T-cell (primary cell): ENCODE results near the gene TTC7B. TPM values are rescaled to one million over a fixed set of nuclear protein-coding genes. Genes with fewer than 3 reads are reported as not detected.

Experiments used
- ATAC-seq, 4 experiments: fragments of 200-7000 bp in 3 of 4; fragments of 150-1000 bp in 1 of 4; cut with Tn5 transposase; replicated peaks in 1 of 4; 1 replicate in 3 of 4; 2 replicates in 1 of 4; pipeline ENCODE4 v1.10.0; 2021; ENCODE audit warnings: moderate library complexity in 3 of 4, mild to moderate bottlenecking in 2 of 4, moderate number of reproducible peaks in 1 of 4
- CTCF ChIA-PET, 2 donors: fragments of 300-600 bp; sonication (Branson Sonifier 250); formaldehyde crosslinking; loops; one replicate each; lab custom pipeline; 2022; ENCODE audit warnings: antibody characterized with exemption in 2 of 2; lab: Charles Lee
- POLR2A ChIA-PET, 2 donors: fragments of 300-600 bp; sonication (Branson Sonifier 250); formaldehyde crosslinking; loops; one replicate each; lab custom pipeline; 2022; ENCODE audit warnings: antibody characterized with exemption in 2 of 2; lab: Charles Lee
- DNase-seq, 35 experiments: peaks; one replicate each; pipeline versions ENCODE4 v3.0.0 to v3.0.0-alpha.2; 2013 to 2023
- H3K27ac ChIP-seq: one replicate; pipeline ENCODE4 v1.5.1; 2013; ENCODE audit warnings: low read length
- H3K27me3 ChIP-seq, 2 experiments: replicated peaks in 1 of 2; 1 replicate in 1 of 2; 2 replicates in 1 of 2; pipeline versions ENCODE4 v1.6.1 to v1.7.0; 2013; ENCODE audit warnings: low read length in 1 of 2, mixed read lengths in 1 of 2; ENCODE audit not compliant: control insufficient read depth in 2 of 2, insufficient read depth in 2 of 2; ENCODE audit errors: extremely low read depth in 1 of 2
- H3K36me3 ChIP-seq, 2 donors: 1 replicate in 1 of 2; 2 replicates in 1 of 2; pipeline versions ENCODE4 v1.6.1 to v1.7.0; 2013; ENCODE audit warnings: low read length in 1 of 2; ENCODE audit not compliant: control insufficient read depth in 2 of 2, insufficient read depth in 1 of 2; ENCODE audit errors: extremely low read depth in 1 of 2
- H3K4me1 ChIP-seq, 2 experiments: 1 replicate in 1 of 2; 2 replicates in 1 of 2; pipeline versions ENCODE4 v1.6.1 to v1.7.0; 2013; ENCODE audit warnings: low read length in 2 of 2, mixed read lengths in 1 of 2; ENCODE audit not compliant: insufficient read depth in 2 of 2, control insufficient read depth in 1 of 2; ENCODE audit errors: extremely low read depth in 1 of 2
- H3K4me3 ChIP-seq, 2 donors: 1 replicate in 1 of 2; 2 replicates in 1 of 2; pipeline versions ENCODE4 v1.5.1 to v1.7.0; 2013; ENCODE audit warnings: mild to moderate bottlenecking in 2 of 2, low read length in 1 of 2, moderate library complexity in 1 of 2; ENCODE audit not compliant: control insufficient read depth in 1 of 2; ENCODE audit errors: extremely low read depth in 1 of 2
- H3K9me3 ChIP-seq: 2 replicates; pipeline ENCODE4 v1.7.0; 2013
- H3K27ac Mint-ChIP-seq, 2 donors: one replicate each; pipeline ENCODE4 v1.8.0; 2020 to 2021; ENCODE audit warnings: mild to moderate bottlenecking in 2 of 2, mixed read lengths in 2 of 2
- H3K27me3 Mint-ChIP-seq, 2 donors: one replicate each; pipeline ENCODE4 v1.8.0; 2021 to 2022; ENCODE audit warnings: mixed read lengths in 2 of 2
- H3K36me3 Mint-ChIP-seq: one replicate; pipeline ENCODE4 v1.8.0; 2021; ENCODE audit warnings: mixed read lengths
- H3K4me1 Mint-ChIP-seq, 3 donors: one replicate each; pipeline ENCODE4 v1.8.0; 2020 to 2022; ENCODE audit warnings: mixed read lengths in 3 of 3, mild to moderate bottlenecking in 1 of 3
- H3K4me3 Mint-ChIP-seq, 3 donors: one replicate each; pipeline ENCODE4 v1.8.0; 2020 to 2022; ENCODE audit warnings: mild to moderate bottlenecking in 3 of 3, mixed read lengths in 3 of 3, moderate library complexity in 3 of 3
- H3K9me3 Mint-ChIP-seq, 3 donors: one replicate each; pipeline ENCODE4 v1.8.0; 2020 to 2022; ENCODE audit warnings: mixed read lengths in 3 of 3
- WGBS: methylation state at CpG from one replicate; pipeline ENCODE4 v1.1.5; 2013; ENCODE audit warnings: missing lambda C conversion rate; ENCODE audit not compliant: insufficient coverage; 5-methylcytosine and 5-hydroxymethylcytosine counted together
- total RNA-seq, 35 experiments: library from RNA in 6 of 35; stranded (reverse) in 6 of 35; fragments of 120-200 nt in 1 of 35; gene quantifications; one replicate each; pipeline versions ENCODE4 v1.2.1 to v1.2.4 and lab custom pipeline; 2013 to 2026

Gene TTC7B
- total RNA-seq, 5 donors from 2014 or later (not counting 1 experiment from before 2014, with no cell fraction given), result 1.5 to 2.6 (median 1.7) TPM

DNA sequence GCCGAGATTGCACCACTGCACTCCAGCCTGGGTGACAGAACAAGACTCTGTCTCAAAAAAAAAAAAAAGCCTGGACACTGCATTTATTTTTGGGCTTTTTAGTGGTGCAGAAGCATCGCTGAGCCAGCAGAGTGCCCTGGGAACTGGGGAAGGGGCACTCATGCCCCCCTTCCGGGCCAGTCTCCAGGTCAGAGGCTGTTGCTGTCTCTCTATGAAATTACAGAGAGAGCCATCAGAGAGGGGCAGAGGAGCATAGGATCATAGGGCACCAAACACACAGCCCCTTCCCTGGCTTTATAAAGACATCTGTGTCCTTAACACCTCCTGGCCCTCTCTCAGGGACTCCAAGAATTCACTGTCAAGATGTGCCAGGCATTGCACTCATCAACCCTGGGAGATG, 223.6 kb downstream of the TTC7B start:
- peaks cover 0 to 2% of the 10 kb centered on the region in 2 donors for H3K27me3 Mint-ChIP-seq
- H3K36me3 Mint-ChIP-seq, result no peaks in the 10 kb centered on the region
- H3K4me1 ChIP-seq, result no peaks in the 10 kb centered on the region
- ChIA-PET CTCF (no interaction called here), POLR2A (no interaction called here)
- ATAC-seq (no peak), DNase-seq (no peak)
- H3K4me3 Mint-ChIP-seq, result no peak overlapping the region
- no peak overlapping the region for H3K4me3 ChIP-seq
- H3K27ac ChIP-seq, result no peak overlapping the region
- H3K27me3 ChIP-seq, result no peaks in the 10 kb centered on the region
- no peak overlapping the region for H3K27ac Mint-ChIP-seq
- no peaks in the 10 kb centered on the region for H3K9me3 ChIP-seq
- H3K4me1 Mint-ChIP-seq, result no peaks in the 10 kb centered on the region
- no peaks in the 10 kb centered on the region for H3K36me3 ChIP-seq
- WGBS, result 100% methylated on average over 1 of the region's 3 CpGs
- no peaks in the 10 kb centered on the region for H3K9me3 Mint-ChIP-seq

DNA sequence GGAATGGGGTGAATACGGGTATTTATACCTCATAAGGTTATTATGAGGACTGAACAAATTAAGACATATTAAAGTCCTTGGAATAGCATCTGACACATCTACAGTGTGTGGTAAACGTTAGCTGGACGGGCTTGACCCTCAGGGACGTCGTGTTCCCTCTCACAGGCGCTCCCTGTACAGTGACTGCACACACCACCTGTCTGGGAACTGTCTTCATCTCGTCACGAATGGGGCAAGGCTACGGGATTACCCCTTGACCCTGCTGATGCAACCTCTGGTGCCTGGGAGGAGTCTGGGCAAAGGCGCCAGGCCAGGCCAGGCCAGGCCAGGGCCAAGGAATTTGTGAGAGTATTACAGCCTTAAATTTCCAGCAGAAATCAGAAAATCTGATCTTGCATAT, 228.3 kb downstream of the TTC7B start:
- Histone ChIP-seq H3K9me3 (no peaks in the 10 kb centered on the region), H3K27ac (no peak overlapping the region), H3K27me3 (peaks cover 0 to 3% of the 10 kb centered on the region in 2 experiments), H3K4me1 (no peaks in the 10 kb centered on the region), H3K4me3 (no peak overlapping the region), H3K36me3 (no peaks in the 10 kb centered on the region)
- H3K36me3 Mint-ChIP-seq, result no peaks in the 10 kb centered on the region
- no peak overlapping the region for H3K27ac Mint-ChIP-seq
- H3K4me3 Mint-ChIP-seq, result no peak overlapping the region
- ChIA-PET POLR2A (no interaction called here), CTCF (no interaction called here)
- 72% methylated on average over 3 of the region's 10 CpGs for WGBS
- DNase-seq (no peak), ATAC-seq (no peak)
- H3K9me3 Mint-ChIP-seq, result no peaks in the 10 kb centered on the region
- no peaks in the 10 kb centered on the region for H3K27me3 Mint-ChIP-seq
- H3K4me1 Mint-ChIP-seq, result no peaks in the 10 kb centered on the region

DNA sequence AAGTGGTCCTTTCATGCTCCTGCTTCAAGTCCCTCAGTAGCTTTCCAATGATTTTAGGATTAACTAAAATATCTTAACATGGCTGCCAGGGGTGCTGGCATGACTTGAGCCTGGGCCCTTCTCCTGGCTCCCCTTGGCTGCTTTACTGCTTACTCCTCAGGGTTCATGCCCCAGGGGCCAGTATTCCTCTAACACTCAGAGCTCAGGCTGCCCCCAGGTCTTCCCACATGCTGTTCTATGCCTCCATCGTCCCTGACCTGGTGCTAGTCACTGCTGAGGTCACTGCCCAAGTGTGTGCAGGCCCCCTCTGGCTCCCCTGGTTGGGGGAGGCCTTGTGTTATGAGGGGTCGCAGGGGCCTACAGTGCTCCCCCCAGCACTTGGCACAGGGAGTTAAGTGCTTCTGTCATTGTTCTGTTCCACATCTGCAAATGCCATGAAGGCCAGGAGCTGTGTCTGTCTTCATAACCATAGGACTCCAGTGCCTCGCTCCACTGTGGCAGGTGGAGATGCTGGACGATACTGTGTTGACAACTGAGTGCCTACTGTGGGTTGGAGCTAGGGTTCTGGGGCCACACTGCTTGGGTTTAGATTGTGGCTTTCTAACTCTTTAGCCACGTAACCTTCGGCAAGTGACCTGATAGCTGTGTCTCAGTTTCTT, 228.8 kb downstream of the TTC7B start:
- no peaks in the 10 kb centered on the region for H3K27me3 Mint-ChIP-seq
- POLR2A ChIA-PET, result no interaction called here

DNA sequence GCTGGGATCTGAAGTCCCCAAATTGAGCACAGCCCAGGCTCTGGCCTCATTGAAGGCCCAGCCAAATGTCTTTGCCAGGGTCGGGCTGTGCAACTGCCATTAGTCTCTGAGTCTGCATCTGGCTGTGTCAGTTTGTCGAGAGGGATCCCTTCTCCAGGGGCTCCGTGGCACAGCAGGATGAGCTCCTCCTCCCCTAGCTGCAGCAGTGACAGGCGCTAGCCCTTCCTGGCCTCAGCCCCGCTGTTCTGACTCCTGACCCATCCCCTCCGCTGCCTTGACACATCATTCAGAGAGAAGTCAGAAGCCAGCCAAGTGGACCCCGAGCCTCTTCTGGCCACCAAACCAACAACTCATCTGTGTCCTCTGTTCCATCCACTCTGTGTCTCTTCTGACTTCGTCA, 231.1 kb downstream of the TTC7B start:
- CTCF ChIA-PET, result no interaction called here
- no peaks in the 10 kb centered on the region for H3K9me3 Mint-ChIP-seq
- H3K4me3 ChIP-seq, result no peak overlapping the region
- peaks cover 0 to 3% of the 10 kb centered on the region in 2 experiments for H3K27me3 ChIP-seq
- POLR2A ChIA-PET, result no interaction called here
- no peaks in the 10 kb centered on the region for H3K4me1 ChIP-seq
- no peak overlapping the region for H3K27ac ChIP-seq
- H3K27me3 Mint-ChIP-seq, result no peaks in the 10 kb centered on the region
- no peak overlapping the region for H3K27ac Mint-ChIP-seq
- 74% methylated on average over 8 of the region's 8 CpGs for WGBS
- ATAC-seq (no peak), DNase-seq (no peak)
- H3K4me1 Mint-ChIP-seq, result no peaks in the 10 kb centered on the region
- no peaks in the 10 kb centered on the region for H3K36me3 Mint-ChIP-seq
- H3K36me3 ChIP-seq, result no peaks in the 10 kb centered on the region
- no peaks in the 10 kb centered on the region for H3K9me3 ChIP-seq
- no peak overlapping the region for H3K4me3 Mint-ChIP-seq

More for the DNA sequence above, 228.8 kb downstream of the TTC7B start:
- Histone ChIP-seq H3K27ac (no peak overlapping the region), H3K4me3 (no peak overlapping the region), H3K36me3 (no peaks in the 10 kb centered on the region), H3K4me1 (no peaks in the 10 kb centered on the region), H3K27me3 (peaks cover 0 to 3% of the 10 kb centered on the region in 2 experiments), H3K9me3 (no peaks in the 10 kb centered on the region)
- H3K4me1 Mint-ChIP-seq, result no peaks in the 10 kb centered on the region
- H3K4me3 Mint-ChIP-seq, result no peak overlapping the region
- H3K36me3 Mint-ChIP-seq, result no peaks in the 10 kb centered on the region
- H3K9me3 Mint-ChIP-seq, result no peaks in the 10 kb centered on the region
- ATAC-seq (no peak), DNase-seq (no peak)
- H3K27ac Mint-ChIP-seq, result no peak overlapping the region
- CTCF ChIA-PET, result no interaction called here
- WGBS, result 70% methylated on average over 3 of the region's 6 CpGs

DNA sequence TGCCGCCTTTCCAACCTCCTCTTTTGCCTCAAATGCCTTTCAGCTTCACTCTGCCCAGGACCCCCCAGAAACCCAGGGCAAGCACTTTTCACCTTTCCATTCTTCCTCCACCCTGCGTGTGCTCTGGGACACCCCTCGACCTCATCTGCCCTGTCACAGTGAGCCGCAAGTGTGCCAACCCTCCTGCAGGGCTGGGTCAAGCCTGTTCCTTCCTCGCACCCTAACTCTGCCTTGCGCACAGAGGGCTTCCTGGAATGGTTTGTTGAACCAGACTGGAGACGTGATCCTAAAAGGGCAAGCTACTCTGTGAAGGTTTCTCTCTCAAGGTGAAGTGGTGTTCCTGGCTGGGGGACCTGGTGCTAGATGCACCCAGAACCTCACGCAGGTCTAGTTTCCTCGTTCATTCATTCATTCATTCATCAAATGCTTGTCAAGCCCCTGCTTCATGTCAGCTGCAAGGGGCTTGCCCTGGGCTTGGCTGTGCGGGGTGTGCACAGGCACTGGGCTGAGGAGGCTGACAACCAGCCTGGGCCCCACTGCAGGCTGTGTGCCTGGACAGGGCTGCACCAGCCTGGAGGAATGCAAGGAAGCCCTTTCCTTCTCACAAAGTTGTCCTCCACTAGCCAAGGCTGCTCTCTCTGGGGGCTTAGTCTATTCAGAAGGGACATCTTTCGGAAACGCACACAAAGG, 232.2 kb downstream of the TTC7B start:
- Histone ChIP-seq H3K27ac (no peak overlapping the region), H3K4me3 (no peak overlapping the region), H3K4me1 (no peaks in the 10 kb centered on the region), H3K36me3 (no peaks in the 10 kb centered on the region), H3K9me3 (no peaks in the 10 kb centered on the region), H3K27me3 (peaks cover 0 to 3% of the 10 kb centered on the region in 2 experiments)
- Mint-ChIP-seq H3K9me3 (no peaks in the 10 kb centered on the region), H3K27ac (no peak overlapping the region), H3K4me1 (no peaks in the 10 kb centered on the region), H3K36me3 (no peaks in the 10 kb centered on the region), H3K4me3 (no peak overlapping the region), H3K27me3 (no peaks in the 10 kb centered on the region)
- ATAC-seq (no peak), DNase-seq (no peak)
- ChIA-PET POLR2A (no interaction called here), CTCF (no interaction called here)
- 87% methylated on average over 9 of the region's 12 CpGs for WGBS

DNA sequence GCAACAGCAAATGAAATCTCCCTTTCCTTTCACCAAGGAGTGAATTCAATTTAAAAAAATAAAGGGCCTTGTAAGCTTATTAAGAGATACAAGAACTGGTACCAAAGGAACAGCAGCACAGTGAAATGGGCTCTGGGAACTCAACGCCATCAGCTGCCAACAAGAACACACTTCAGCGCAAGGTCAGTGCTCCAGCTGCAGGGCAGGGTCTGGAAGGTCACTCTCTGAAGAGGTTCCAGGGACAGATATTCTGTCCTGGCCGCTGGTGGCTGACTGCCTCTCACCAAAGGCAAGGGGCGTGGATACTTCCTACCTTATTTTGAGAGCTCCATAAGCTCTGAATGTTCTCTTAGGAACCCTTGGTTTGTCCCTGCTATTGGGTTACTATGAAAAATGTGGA, 232.8 kb downstream of the TTC7B start:
- H3K9me3 Mint-ChIP-seq, result no peaks in the 10 kb centered on the region
- ATAC-seq (no peak), DNase-seq (no peak)
- CTCF ChIA-PET, result no interaction called here
- H3K27ac ChIP-seq, result no peak overlapping the region
- H3K4me1 ChIP-seq, result no peaks in the 10 kb centered on the region
- no peaks in the 10 kb centered on the region for H3K4me1 Mint-ChIP-seq
- 93% methylated on average over 2 of the region's 4 CpGs for WGBS
- H3K27me3 ChIP-seq, result peaks cover 0 to 3% of the 10 kb centered on the region in 2 experiments
- H3K27ac Mint-ChIP-seq, result no peak overlapping the region
- no peaks in the 10 kb centered on the region for H3K36me3 Mint-ChIP-seq
- H3K9me3 ChIP-seq, result no peaks in the 10 kb centered on the region
- POLR2A ChIA-PET, result no interaction called here
- H3K27me3 Mint-ChIP-seq, result no peaks in the 10 kb centered on the region
- no peak overlapping the region for H3K4me3 ChIP-seq
- no peaks in the 10 kb centered on the region for H3K36me3 ChIP-seq
- no peak overlapping the region for H3K4me3 Mint-ChIP-seq
